CD14-positive monocyte (primary cell): ENCODE measurements around the gene ACTR10. TPM values are rescaled to one million over a fixed set of nuclear protein-coding genes. Genes with fewer than 3 reads are reported as not detected.

Experiments used
- DNase-seq, 3 donors: peaks; one replicate each; pipeline ENCODE4 v3.0.0-alpha.2; 2011 to 2022
- H2AFZ ChIP-seq: 2 replicates; pipeline ENCODE4 v1.6.0; 2012; ENCODE audit warnings: mild to moderate bottlenecking, low read depth, low read length, inconsistent platforms; ENCODE audit not compliant: insufficient read depth, poor library complexity, severe bottlenecking
- H3K27ac ChIP-seq, 2 donors: 1 replicate in 1 of 2; 2 replicates in 1 of 2; pipeline ENCODE4 v1.5.1; 2012 to 2013; ENCODE audit warnings: low read length in 2 of 2, control low read depth in 1 of 2, inconsistent platforms in 1 of 2, low read depth in 1 of 2, mild to moderate bottlenecking in 1 of 2
- H3K27me3 ChIP-seq, 2 donors: one replicate each; pipeline versions ENCODE4 v1.6.0 to v1.6.1; 2011 to 2013; ENCODE audit warnings: low read length in 2 of 2; ENCODE audit not compliant: control insufficient read depth in 2 of 2, insufficient read depth in 2 of 2
- H3K36me3 ChIP-seq, 2 donors: replicated peaks in 1 of 2; 1 replicate in 1 of 2; 2 replicates in 1 of 2; pipeline versions ENCODE4 v1.5.1 to v1.6.1; 2012 to 2013; ENCODE audit warnings: low read length in 2 of 2, control low read depth in 1 of 2, inconsistent platforms in 1 of 2, mild to moderate bottlenecking in 1 of 2; ENCODE audit not compliant: insufficient read depth in 2 of 2, control insufficient read depth in 1 of 2
- H3K4me1 ChIP-seq, 2 donors: 1 replicate in 1 of 2; 2 replicates in 1 of 2; pipeline versions ENCODE4 v1.5.1 to v1.6.1; 2012 to 2013; ENCODE audit warnings: low read length in 2 of 2, control low read depth in 1 of 2, inconsistent platforms in 1 of 2, mild to moderate bottlenecking in 1 of 2, moderate library complexity in 1 of 2; ENCODE audit not compliant: insufficient read depth in 2 of 2, control insufficient read depth in 1 of 2
- H3K4me2 ChIP-seq: replicated peaks from 2 replicates; pipeline ENCODE3; 2012; ENCODE audit warnings: low read length, moderate library complexity, mild to moderate bottlenecking; ENCODE audit not compliant: poor library complexity, severe bottlenecking; ENCODE audit errors: extremely low read depth
- H3K4me3 ChIP-seq, 3 experiments: fragments of 200-600 bp in 1 of 3; sonication (generic) in 1 of 3; replicated peaks in 1 of 3; 1 replicate in 2 of 3; 2 replicates in 1 of 3; pipeline ENCODE4 v1.5.1; 2011 to 2013; ENCODE audit warnings: low read length in 3 of 3, mild to moderate bottlenecking in 3 of 3, control low read depth in 2 of 3, low read depth in 2 of 3, inconsistent platforms in 1 of 3, moderate library complexity in 1 of 3
- H3K79me2 ChIP-seq: 2 replicates; pipeline ENCODE4 v1.6.0; 2012; ENCODE audit warnings: mild to moderate bottlenecking, control low read depth, inconsistent platforms, low read length, moderate library complexity; ENCODE audit not compliant: insufficient read depth
- H3K9ac ChIP-seq: 2 replicates; pipeline ENCODE4 v1.6.0; 2017; ENCODE audit warnings: low read length, mild to moderate bottlenecking; ENCODE audit not compliant: insufficient read depth, poor library complexity, severe bottlenecking
- H3K9me3 ChIP-seq, 2 donors: replicated peaks in 1 of 2; 1 replicate in 1 of 2; 2 replicates in 1 of 2; pipeline versions ENCODE4 v1.5.1 to v1.6.1; 2012 to 2013; ENCODE audit warnings: low read length in 2 of 2, control low read depth in 1 of 2; ENCODE audit not compliant: control insufficient read depth in 1 of 2, insufficient read depth in 1 of 2
- H4K20me1 ChIP-seq: 2 replicates; pipeline ENCODE4 v1.6.0; 2012; ENCODE audit warnings: mild to moderate bottlenecking, low read length, control low read depth, moderate library complexity; ENCODE audit not compliant: insufficient read depth
- H3K27ac Mint-ChIP-seq, 7 donors: one replicate each; pipeline ENCODE4 v1.8.0; 2020; ENCODE audit warnings: mild to moderate bottlenecking in 7 of 7, mixed read lengths in 7 of 7, moderate library complexity in 6 of 7, inconsistent platforms in 2 of 7
- H3K27me3 Mint-ChIP-seq, 3 donors: one replicate each; pipeline ENCODE4 v1.8.0; 2021 to 2022; ENCODE audit warnings: low read depth in 3 of 3, mild to moderate bottlenecking in 3 of 3, mixed read lengths in 3 of 3, moderate library complexity in 3 of 3, inconsistent platforms in 1 of 3
- H3K36me3 Mint-ChIP-seq, 2 donors: one replicate each; pipeline ENCODE4 v1.8.0; 2020; ENCODE audit warnings: mixed read lengths in 2 of 2, inconsistent platforms in 1 of 2, mild to moderate bottlenecking in 1 of 2
- H3K4me1 Mint-ChIP-seq: one replicate; pipeline ENCODE4 v1.8.0; 2020; ENCODE audit warnings: mild to moderate bottlenecking, mixed read lengths
- H3K4me3 Mint-ChIP-seq, 2 donors: one replicate each; pipeline ENCODE4 v1.8.0; 2020; ENCODE audit warnings: mild to moderate bottlenecking in 2 of 2, mixed read lengths in 2 of 2, moderate library complexity in 1 of 2
- H3K9me3 Mint-ChIP-seq, 7 donors: one replicate each; pipeline ENCODE4 v1.8.0; 2020 to 2022; ENCODE audit warnings: mixed read lengths in 7 of 7, mild to moderate bottlenecking in 6 of 7, moderate library complexity in 6 of 7, inconsistent platforms in 2 of 7
- WGBS: methylation state at CpG from one replicate; pipeline ENCODE4 v1.1.5; 2013; ENCODE audit warnings: missing lambda C conversion rate; ENCODE audit not compliant: insufficient coverage; 5-methylcytosine and 5-hydroxymethylcytosine counted together
- intact Hi-C, 2 donors: fragments of 100-400 bp; cut with micrococcal nuclease; formaldehyde crosslinking; loops; one replicate each; pipeline versions ENCODE4 v1.15.0 to v1.15.1; 2023
- polyA plus RNA-seq, 3 donors: library from polyadenylated mRNA; depleted of rRNA in 1 of 3; unstranded in 2 of 3; stranded (reverse) in 1 of 3; fragments of 300-500 nt in 2 of 3; fragments of >200 nt in 1 of 3; fragmentation: Illumina TruSeq in 2 of 3; gene quantifications; 1 replicate in 2 of 3; 2 replicates in 1 of 3; pipeline ENCODE4 v1.2.3, GENCODE V29; 2012 to 2021
- TF ChIP-seq, protein P1 (sequence below): fragments of 200-600 bp; IDR thresholded peaks from one replicate; pipeline ENCODE4 v1.8.0; 2022; ENCODE audit warnings: antibody characterized with exemption, mild to moderate bottlenecking

The ACTR10 gene
- polyA plus RNA-seq, 3 donors: 33.8 to 91.7 (median 83.3) TPM

DNA sequence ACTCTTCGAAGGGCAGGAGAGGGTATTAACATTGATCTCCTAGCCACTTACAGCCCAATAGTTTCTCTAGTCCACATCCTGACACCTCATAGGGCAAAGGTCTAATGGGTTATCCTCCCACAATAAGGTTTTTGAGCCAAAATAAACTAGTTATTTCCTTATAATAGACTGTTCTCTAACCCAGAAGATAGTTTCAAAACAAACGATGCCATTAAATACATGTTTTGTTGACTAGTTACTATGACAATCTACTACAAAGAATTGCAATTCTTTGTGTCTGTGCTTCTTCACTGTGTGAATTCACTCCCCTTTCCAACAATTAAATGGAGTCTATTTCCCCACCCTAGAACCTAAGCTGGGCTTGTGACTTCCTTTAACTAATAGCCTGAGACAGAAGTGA is 6.4 kb upstream of the ACTR10 start:
- peaks cover 0 to 2% (median 0%) of the 10 kb centered on the region in 7 donors for H3K9me3 Mint-ChIP-seq
- no CpG with 5 or more reads among the region's 2 CpGs for WGBS
- no peak overlapping the region for H3K27ac Mint-ChIP-seq

DNA sequence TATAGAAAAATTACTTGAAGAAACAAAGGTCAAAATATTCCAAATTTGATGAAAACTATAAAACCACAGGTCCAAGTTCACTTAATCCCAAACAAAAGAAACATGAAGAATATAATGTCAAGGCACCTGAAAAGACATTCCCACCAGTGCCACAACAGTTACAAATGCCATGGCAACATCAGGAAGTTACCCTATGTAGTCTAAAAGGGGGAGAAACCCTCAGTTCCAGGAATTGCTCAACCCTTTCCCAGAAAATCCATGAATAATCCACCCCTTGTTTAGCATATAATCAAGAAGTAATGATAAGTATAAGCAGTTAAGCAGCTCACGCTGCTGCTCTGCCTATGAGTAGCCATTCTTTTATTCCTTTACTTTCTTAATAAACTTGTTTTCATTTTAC is 3.8 kb upstream of the ACTR10 start:
- Histone ChIP-seq H3K4me2 (no peak overlapping the region), H4K20me1 (no peaks in the 10 kb centered on the region), H2AFZ (no peak overlapping the region), H3K9ac (no peak overlapping the region), H3K27ac (no peak overlapping the region), H3K4me3 (no peak overlapping the region), H3K79me2 (peaks cover 12% of the 10 kb centered on the region), H3K36me3 (no peaks in the 10 kb centered on the region), H3K27me3 (no peaks in the 10 kb centered on the region), H3K9me3 (no peaks in the 10 kb centered on the region), H3K4me1 (peaks cover 13 to 15% of the 10 kb centered on the region in 2 donors)
- Mint-ChIP-seq H3K27me3 (peaks cover 4 to 6% (median 5%) of the 10 kb centered on the region in 3 donors), H3K4me3 (no peak overlapping the region), H3K27ac (no peak overlapping the region), H3K9me3 (peaks cover 0 to 2% (median 0%) of the 10 kb centered on the region in 7 donors), H3K36me3 (no peaks in the 10 kb centered on the region), H3K4me1 (peaks cover 17% of the 10 kb centered on the region)
- DNase-seq: no peak
- intact Hi-C loops: no loop called here
- TF ChIP-seq, protein P1, sequence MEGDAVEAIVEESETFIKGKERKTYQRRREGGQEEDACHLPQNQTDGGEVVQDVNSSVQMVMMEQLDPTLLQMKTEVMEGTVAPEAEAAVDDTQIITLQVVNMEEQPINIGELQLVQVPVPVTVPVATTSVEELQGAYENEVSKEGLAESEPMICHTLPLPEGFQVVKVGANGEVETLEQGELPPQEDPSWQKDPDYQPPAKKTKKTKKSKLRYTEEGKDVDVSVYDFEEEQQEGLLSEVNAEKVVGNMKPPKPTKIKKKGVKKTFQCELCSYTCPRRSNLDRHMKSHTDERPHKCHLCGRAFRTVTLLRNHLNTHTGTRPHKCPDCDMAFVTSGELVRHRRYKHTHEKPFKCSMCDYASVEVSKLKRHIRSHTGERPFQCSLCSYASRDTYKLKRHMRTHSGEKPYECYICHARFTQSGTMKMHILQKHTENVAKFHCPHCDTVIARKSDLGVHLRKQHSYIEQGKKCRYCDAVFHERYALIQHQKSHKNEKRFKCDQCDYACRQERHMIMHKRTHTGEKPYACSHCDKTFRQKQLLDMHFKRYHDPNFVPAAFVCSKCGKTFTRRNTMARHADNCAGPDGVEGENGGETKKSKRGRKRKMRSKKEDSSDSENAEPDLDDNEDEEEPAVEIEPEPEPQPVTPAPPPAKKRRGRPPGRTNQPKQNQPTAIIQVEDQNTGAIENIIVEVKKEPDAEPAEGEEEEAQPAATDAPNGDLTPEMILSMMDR: no peak
- no CpG with 5 or more reads among the region's 1 CpG for WGBS

More for the DNA sequence above, 6.4 kb upstream of the ACTR10 start:
- H3K4me3 Mint-ChIP-seq: no peak overlapping the region
- intact Hi-C loops: no loop called here
- Histone ChIP-seq H3K4me1 (no peaks in the 10 kb centered on the region), H4K20me1 (no peaks in the 10 kb centered on the region), H3K9ac (no peak overlapping the region), H3K27ac (no peak overlapping the region), H3K27me3 (no peaks in the 10 kb centered on the region), H3K9me3 (no peaks in the 10 kb centered on the region), H3K4me3 (no peak overlapping the region), H3K36me3 (no peaks in the 10 kb centered on the region), H3K4me2 (no peak overlapping the region), H3K79me2 (no peaks in the 10 kb centered on the region), H2AFZ (no peak overlapping the region)
- H3K4me1 Mint-ChIP-seq: no peaks in the 10 kb centered on the region
- TF ChIP-seq, protein P1: no peak
- no peaks in the 10 kb centered on the region for H3K36me3 Mint-ChIP-seq
- DNase-seq: no peak
- peaks cover 4 to 8% (median 5%) of the 10 kb centered on the region in 3 donors for H3K27me3 Mint-ChIP-seq
